ENCODE data around the gene USP54. TPM values are rescaled to one million over a fixed set of nuclear protein-coding genes. Genes with fewer than 3 reads are reported as not detected.
A peak's percentile ranks its signal among the peaks of the same experiment; 100 is the strongest.

USP54 gene
- total and polyA plus RNA-seq, 2 donors (not counting 1 experiment from before 2014, with no cell fraction given), result 7.8 to 9.9 TPM

DNA sequence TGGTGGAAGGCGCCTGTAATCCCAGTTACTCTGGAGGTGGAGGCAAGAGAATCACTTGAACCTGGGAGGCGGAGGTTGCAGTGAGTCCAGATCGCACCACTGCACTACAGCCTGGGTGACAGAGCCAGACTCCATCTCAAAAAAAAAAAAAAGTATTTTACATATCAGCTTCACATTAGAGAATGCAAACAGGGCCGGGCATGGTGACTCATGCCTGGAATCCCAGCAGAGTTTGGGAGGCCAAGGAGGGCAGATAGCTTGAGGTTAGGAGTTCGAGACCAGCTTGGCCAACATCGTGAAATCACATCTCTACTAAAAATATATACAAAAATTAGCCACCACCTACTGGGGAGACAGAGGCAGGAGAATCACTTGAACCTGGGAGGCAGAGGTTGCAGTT is 31.6 kb downstream of the USP54 start:
- TF ChIP-seq, protein P1, sequence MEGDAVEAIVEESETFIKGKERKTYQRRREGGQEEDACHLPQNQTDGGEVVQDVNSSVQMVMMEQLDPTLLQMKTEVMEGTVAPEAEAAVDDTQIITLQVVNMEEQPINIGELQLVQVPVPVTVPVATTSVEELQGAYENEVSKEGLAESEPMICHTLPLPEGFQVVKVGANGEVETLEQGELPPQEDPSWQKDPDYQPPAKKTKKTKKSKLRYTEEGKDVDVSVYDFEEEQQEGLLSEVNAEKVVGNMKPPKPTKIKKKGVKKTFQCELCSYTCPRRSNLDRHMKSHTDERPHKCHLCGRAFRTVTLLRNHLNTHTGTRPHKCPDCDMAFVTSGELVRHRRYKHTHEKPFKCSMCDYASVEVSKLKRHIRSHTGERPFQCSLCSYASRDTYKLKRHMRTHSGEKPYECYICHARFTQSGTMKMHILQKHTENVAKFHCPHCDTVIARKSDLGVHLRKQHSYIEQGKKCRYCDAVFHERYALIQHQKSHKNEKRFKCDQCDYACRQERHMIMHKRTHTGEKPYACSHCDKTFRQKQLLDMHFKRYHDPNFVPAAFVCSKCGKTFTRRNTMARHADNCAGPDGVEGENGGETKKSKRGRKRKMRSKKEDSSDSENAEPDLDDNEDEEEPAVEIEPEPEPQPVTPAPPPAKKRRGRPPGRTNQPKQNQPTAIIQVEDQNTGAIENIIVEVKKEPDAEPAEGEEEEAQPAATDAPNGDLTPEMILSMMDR (conservative IDR thresholded peaks at IDR 0.05 in 1 of 2, IDR thresholded peaks at IDR 0.05 in 1 of 2; ENCODE audit: low read depth in 1 of 2, low read length in 2 of 2), result no peak
- no peak for TF ChIP-seq EZH2 (IDR thresholded peaks at IDR 0.05; ENCODE audit: low read length, missing control alignments)
- Histone ChIP-seq H3K4me1 (ENCODE audit: control insufficient read depth, extremely low read depth, insufficient read depth, low read length) (no peaks in the 10 kb centered on the region), H3K36me3 (ENCODE audit: control insufficient read depth, insufficient read depth, low read length) (no peaks in the 10 kb centered on the region), H3K4me2 (ENCODE audit: extremely low read depth, insufficient read depth, low read length) (no peak overlapping the region), H3K9ac (ENCODE audit: insufficient read depth, low read length) (no peak overlapping the region), H3K27me3 (ENCODE audit: control insufficient read depth, insufficient read depth, low read length) (no peaks in the 10 kb centered on the region), H3K27ac (ENCODE audit: insufficient read depth, low read length) (no peak overlapping the region), H3K79me2 (ENCODE audit: control insufficient read depth, insufficient read depth, low read length) (no peaks in the 10 kb centered on the region), H3K4me3 (replicated peaks in 1 of 4; ENCODE audit: control extremely low read depth in 1 of 4, insufficient read depth in 1 of 4, low read depth in 3 of 4, low read length in 4 of 4) (no peak overlapping the region), H2AFZ (ENCODE audit: low read length) (no peak overlapping the region), H3K9me3 (ENCODE audit: control insufficient read depth, insufficient read depth, low read depth, low read length) (no peaks in the 10 kb centered on the region), H4K20me1 (ENCODE audit: control insufficient read depth, extremely low read depth, insufficient read depth, low read length) (no peaks in the 10 kb centered on the region)
- DNase-seq (ENCODE audit: low read depth in 2 of 2), result peak in 1 of 2 donors; percentile 26

DNA sequence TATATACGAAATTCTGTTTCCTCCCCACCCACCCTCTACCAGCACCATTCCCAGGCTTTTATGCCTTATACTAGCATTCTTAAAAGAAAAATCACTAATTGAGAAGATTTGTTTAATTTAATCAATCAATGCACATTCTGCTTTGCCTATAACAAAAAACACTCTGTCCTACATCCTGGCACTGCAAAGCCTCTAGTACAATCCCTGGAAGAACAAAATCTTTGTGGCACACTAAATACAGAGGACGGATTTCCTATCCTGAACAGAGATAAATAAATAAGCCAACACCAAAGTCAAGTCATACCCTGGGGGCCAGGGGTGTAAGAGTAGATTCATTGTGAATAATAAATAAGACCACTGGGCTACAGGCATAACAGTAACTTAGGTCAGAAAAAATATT is 34.3 kb downstream of the USP54 start:
- H3K9me3 ChIP-seq (ENCODE audit: control insufficient read depth, insufficient read depth, low read depth, low read length), result no peaks in the 10 kb centered on the region
- H3K4me1 ChIP-seq (ENCODE audit: control insufficient read depth, extremely low read depth, insufficient read depth, low read length), result no peaks in the 10 kb centered on the region
- no peak overlapping the region for H3K27ac ChIP-seq (ENCODE audit: insufficient read depth, low read length)
- H4K20me1 ChIP-seq (ENCODE audit: control insufficient read depth, extremely low read depth, insufficient read depth, low read length), result no peaks in the 10 kb centered on the region
- no peak overlapping the region for H3K4me3 ChIP-seq (replicated peaks in 1 of 4; ENCODE audit: control extremely low read depth in 1 of 4, insufficient read depth in 1 of 4, low read depth in 3 of 4, low read length in 4 of 4)
- H3K9ac ChIP-seq (ENCODE audit: insufficient read depth, low read length), result no peak overlapping the region
- H3K36me3 ChIP-seq (ENCODE audit: control insufficient read depth, insufficient read depth, low read length), result no peaks in the 10 kb centered on the region
- no peak overlapping the region for H3K4me2 ChIP-seq (ENCODE audit: extremely low read depth, insufficient read depth, low read length)
- no peaks in the 10 kb centered on the region for H3K79me2 ChIP-seq (ENCODE audit: control insufficient read depth, insufficient read depth, low read length)
- no peaks in the 10 kb centered on the region for H3K27me3 ChIP-seq (ENCODE audit: control insufficient read depth, insufficient read depth, low read length)
- H2AFZ ChIP-seq (ENCODE audit: low read length), result no peak overlapping the region
- DNase-seq (ENCODE audit: low read depth in 2 of 2), result no peak
- no peak for TF ChIP-seq EZH2 (IDR thresholded peaks at IDR 0.05; ENCODE audit: low read length, missing control alignments)
- TF ChIP-seq, protein P1 (conservative IDR thresholded peaks at IDR 0.05 in 1 of 2, IDR thresholded peaks at IDR 0.05 in 1 of 2; ENCODE audit: low read depth in 1 of 2, low read length in 2 of 2), result no peak

DNA sequence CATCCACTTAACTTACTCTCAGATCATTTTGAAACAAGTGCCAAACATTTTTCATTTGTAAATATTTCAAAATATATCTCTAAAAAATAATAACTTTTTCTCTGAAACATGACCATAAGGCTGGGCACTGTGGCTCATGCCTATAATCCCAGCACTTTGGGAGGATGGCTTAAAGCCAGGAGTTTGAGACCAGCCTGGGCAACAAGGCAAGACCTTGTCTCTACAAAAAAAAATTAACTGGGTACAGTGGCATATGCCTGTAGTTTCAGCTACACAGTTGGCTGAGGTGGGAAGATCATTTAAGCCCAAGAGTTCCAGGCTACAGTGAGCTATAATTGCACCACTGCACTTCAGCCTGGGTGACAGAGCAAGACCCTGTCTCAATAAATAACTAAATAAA is 36.4 kb downstream of the USP54 start:
- Histone ChIP-seq H3K9ac (ENCODE audit: insufficient read depth, low read length) (no peak overlapping the region), H3K4me2 (ENCODE audit: extremely low read depth, insufficient read depth, low read length) (no peak overlapping the region)

More for the DNA sequence above, 36.4 kb downstream of the USP54 start:
- no peak for TF ChIP-seq EZH2 (IDR thresholded peaks at IDR 0.05; ENCODE audit: low read length, missing control alignments)
- TF ChIP-seq, protein P1 (conservative IDR thresholded peaks at IDR 0.05 in 1 of 2, IDR thresholded peaks at IDR 0.05 in 1 of 2; ENCODE audit: low read depth in 1 of 2, low read length in 2 of 2), result no peak
- H3K27me3 ChIP-seq (ENCODE audit: control insufficient read depth, insufficient read depth, low read length), result no peaks in the 10 kb centered on the region
- no peaks in the 10 kb centered on the region for H3K9me3 ChIP-seq (ENCODE audit: control insufficient read depth, insufficient read depth, low read depth, low read length)
- no peaks in the 10 kb centered on the region for H3K4me1 ChIP-seq (ENCODE audit: control insufficient read depth, extremely low read depth, insufficient read depth, low read length)
- H3K27ac ChIP-seq (ENCODE audit: insufficient read depth, low read length), result no peak overlapping the region
- H3K4me3 ChIP-seq (replicated peaks in 1 of 4; ENCODE audit: control extremely low read depth in 1 of 4, insufficient read depth in 1 of 4, low read depth in 3 of 4, low read length in 4 of 4), result no peak overlapping the region
- H3K36me3 ChIP-seq (ENCODE audit: control insufficient read depth, insufficient read depth, low read length), result no peaks in the 10 kb centered on the region
- H4K20me1 ChIP-seq (ENCODE audit: control insufficient read depth, extremely low read depth, insufficient read depth, low read length), result no peaks in the 10 kb centered on the region
- H2AFZ ChIP-seq (ENCODE audit: low read length), result no peak overlapping the region
- no peak for DNase-seq (ENCODE audit: low read depth in 2 of 2)
- H3K79me2 ChIP-seq (ENCODE audit: control insufficient read depth, insufficient read depth, low read length), result no peaks in the 10 kb centered on the region
